Gastrocnemius medialis (tissue), 4 donors: ENCODE data around the gene SIPA1.

Experiments used
- CTCF ChIP-seq, 5 experiments: fragments of 450-650 bp in 3 of 5; fragments of 200-600 bp in 2 of 5; sonication (generic) in 2 of 5; IDR thresholded peaks in 4 of 5; conservative IDR thresholded peaks in 1 of 5; 1 replicate in 4 of 5; 2 replicates in 1 of 5; pipeline ENCODE4 v1.5.1; 2016 to 2019; ENCODE audit warnings: antibody characterized with exemption in 5 of 5, mild to moderate bottlenecking in 3 of 5, moderate library complexity in 3 of 5
- POLR2A ChIP-seq, 2 donors: fragments of 450-650 bp; IDR thresholded peaks; one replicate each; pipeline ENCODE4 v1.6.1; 2017; ENCODE audit warnings: antibody characterized with exemption in 2 of 2, mild to moderate bottlenecking in 2 of 2, moderate library complexity in 2 of 2

DNA sequence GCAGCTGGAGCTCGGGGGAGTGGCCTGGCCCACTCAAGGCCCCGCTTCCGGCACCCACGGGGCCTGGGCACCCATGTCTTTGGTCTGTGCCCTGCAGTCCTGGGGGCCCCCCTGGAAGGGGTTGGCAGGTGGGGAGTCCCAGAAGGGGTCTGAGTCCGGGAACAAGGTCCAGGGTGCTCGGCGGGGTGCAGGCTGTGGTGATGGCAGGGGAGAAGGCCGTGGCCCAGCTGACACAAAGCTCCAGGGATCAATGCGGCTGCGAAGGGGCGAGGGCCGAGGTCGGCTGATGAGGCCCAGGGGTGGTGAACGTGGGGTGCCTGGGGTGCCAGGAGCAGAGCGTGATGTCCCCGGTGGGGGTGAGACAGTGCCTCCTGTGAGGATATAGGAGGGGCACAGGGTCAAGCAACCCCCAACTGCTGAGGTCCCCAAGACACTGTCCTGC lies 39.6 kb upstream of the SIPA1 start:
- TF ChIP-seq POLR2A (IDR thresholded peaks at IDR 0.05) = no peak
- TF ChIP-seq CTCF (IDR thresholded peaks at IDR 0.05 in 4 of 5, conservative IDR thresholded peaks at IDR 0.05 in 1 of 5) = no peak
